K562 (cell line): Measurements from ENCODE around the gene PRPS2. TPM values are rescaled to one million over a fixed set of nuclear protein-coding genes. Genes with fewer than 3 reads are reported as not detected.

ENCODE experiments used
- ATAC-seq: fragments of 200-7000 bp; cut with Tn5 transposase; 3 replicates; pipeline ENCODE4 v1.9.1; 2020; ENCODE audit warnings: moderate library complexity
- BruUV-seq: library from RNA; stranded (reverse); fragments of 400-500 nt; replicated peaks from 2 replicates; lab custom pipeline; 2021; lab: Mats Ljungman, UMichigan
- CTCF ChIA-PET: fragments of 300-600 bp; formaldehyde crosslinking; extraction: SDS; loops from one replicate; lab custom pipeline; 2021; ENCODE audit warnings: low intra/inter-chr PET ratio; lab: Yijun Ruan, JAX
- POLR2A ChIA-PET: fragments of 300-600, 350-650 bp; sonication (Branson Sonifier 250); formaldehyde crosslinking; extraction: SDS; loops from one replicate; lab custom pipeline; 2021; ENCODE audit warnings: antibody characterized with exemption, inconsistent platforms; lab: Yijun Ruan, JAX
- DNase-seq, 4 experiments: peaks; one replicate each; pipeline versions ENCODE4 v3.0.0 to v3.0.0-alpha.2; 2011 to 2018; ENCODE audit warnings: low spot score in 3 of 4, mixed read lengths in 3 of 4; ENCODE audit errors: extremely low read depth in 1 of 4
- FAIRE-seq: peaks from 2 replicates; lab custom pipeline; 2011; peaks lifted over from hg19 to GRCh38; lab: Jason Lieb, UNC
- H2AFZ ChIP-seq: 2 replicates; pipeline ENCODE4 v1.6.0; 2011; ENCODE audit warnings: low read depth, low read length, control low read depth, inconsistent platforms
- H3K27ac ChIP-seq: fragments of 200-600 bp; 3 replicates; pipeline ENCODE4 v1.8.0; 2011; ENCODE audit warnings: low read depth, mild to moderate bottlenecking, control low read depth, inconsistent platforms, low read length, moderate library complexity, mixed read lengths; ENCODE audit errors: extremely low read depth
- H3K27me3 ChIP-seq, 2 experiments: fragments of 300-600 bp in 1 of 2; 2 replicates in 1 of 2; 3 replicates in 1 of 2; pipeline versions ENCODE4 v1.6.0 to v1.8.0; 2011; ENCODE audit warnings: inconsistent platforms in 2 of 2, low read length in 2 of 2, mild to moderate bottlenecking in 1 of 2, mixed read lengths in 1 of 2, moderate library complexity in 1 of 2; ENCODE audit not compliant: control insufficient read depth in 2 of 2, insufficient read depth in 2 of 2
- H3K36me3 ChIP-seq: fragments of 300-600 bp; 3 replicates; pipeline ENCODE4 v1.8.0; 2011; ENCODE audit warnings: mild to moderate bottlenecking, low read length, inconsistent platforms; ENCODE audit not compliant: control insufficient read depth, insufficient read depth
- H3K4me1 ChIP-seq, 2 experiments: fragments of 200-600 bp in 1 of 2; replicated peaks in 1 of 2; 2 replicates in 1 of 2; 3 replicates in 1 of 2; pipeline versions ENCODE4 v1.5.1 to v1.8.0; 2011; ENCODE audit warnings: inconsistent platforms in 2 of 2, low read length in 2 of 2, mild to moderate bottlenecking in 1 of 2, mixed read lengths in 1 of 2, moderate library complexity in 1 of 2; ENCODE audit not compliant: control insufficient read depth in 2 of 2, insufficient read depth in 2 of 2
- H3K4me2 ChIP-seq: 2 replicates; pipeline ENCODE4 v1.6.1; 2011; ENCODE audit warnings: low read length, control low read depth, inconsistent platforms, mixed read lengths; ENCODE audit not compliant: insufficient read depth
- H3K4me3 ChIP-seq: fragments of 200-600 bp; sonication (generic), shearing (Covaris generic); 2 replicates; pipeline ENCODE4 v1.5.1; 2016; ENCODE audit warnings: control low read depth, inconsistent platforms
- H3K79me2 ChIP-seq: fragments of 200-600 bp; 3 replicates; pipeline ENCODE4 v1.8.0; 2011; ENCODE audit warnings: low read length, inconsistent platforms; ENCODE audit not compliant: control insufficient read depth, insufficient read depth
- H3K9ac ChIP-seq, 2 experiments: 2 replicates each; pipeline versions ENCODE4 v1.6.0 to v1.6.1; 2011; ENCODE audit warnings: low read depth in 2 of 2, low read length in 2 of 2, control low read depth in 1 of 2, inconsistent platforms in 1 of 2, mild to moderate bottlenecking in 1 of 2, mixed read lengths in 1 of 2; ENCODE audit not compliant: insufficient read depth in 1 of 2
- H3K9me1 ChIP-seq: one replicate; pipeline ENCODE4 v1.6.0; 2011; ENCODE audit warnings: inconsistent platforms, mild to moderate bottlenecking, low read length, moderate library complexity; ENCODE audit not compliant: control insufficient read depth, insufficient read depth
- H3K9me3 ChIP-seq: replicated peaks from 2 replicates; pipeline ENCODE4 v1.5.1; 2011; ENCODE audit warnings: low read depth, low read length, inconsistent platforms; ENCODE audit not compliant: control insufficient read depth, insufficient read depth
- H4K20me1 ChIP-seq: replicated peaks from 2 replicates; pipeline ENCODE4 v1.6.1; 2011; ENCODE audit warnings: low read length, inconsistent platforms, mixed read lengths; ENCODE audit not compliant: control insufficient read depth, insufficient read depth
- CBFA2T2 ChIP-seq: fragments of 450-650 bp; conservative IDR thresholded peaks from 2 replicates; pipeline ENCODE4 v1.6.1; 2017; ENCODE audit warnings: mild to moderate bottlenecking
- CEBPB ChIP-seq: fragments of 450-650 bp; IDR thresholded peaks from 2 replicates; pipeline ENCODE4 v1.6.1; 2016; ENCODE audit warnings: missing genetic modification characterization, missing compliant biosample characterization
- CEBPG ChIP-seq, 3 experiments: fragments of 200-800 bp in 1 of 3; sonication (Bioruptor generic) in 1 of 3; sonication (generic) in 1 of 3; formaldehyde crosslinking in 1 of 3; IDR thresholded peaks in 2 of 3; conservative IDR thresholded peaks in 1 of 3; 2 replicates each; pipeline versions ENCODE4 v1.6.1 to v1.8.0; 2016 to 2022; ENCODE audit warnings: missing compliant biosample characterization in 2 of 3, missing genetic modification characterization in 2 of 3, mild to moderate bottlenecking in 1 of 3, missing genetic modification reagents in 1 of 3
- LCOR ChIP-seq: sonication (generic); formaldehyde crosslinking; IDR thresholded peaks from 2 replicates; pipeline ENCODE4 v1.8.0; 2022; ENCODE audit warnings: mild to moderate bottlenecking, missing genetic modification reagents
- NCOA1 ChIP-seq: fragments of 450-650 bp; IDR thresholded peaks from 2 replicates; pipeline ENCODE4 v1.6.1; 2016; ENCODE audit warnings: low read depth
- NCOR1 ChIP-seq: fragments of 450-650 bp; IDR thresholded peaks from 2 replicates; pipeline ENCODE4 v1.6.1; 2016; ENCODE audit warnings: mild to moderate bottlenecking, moderate library complexity
- NUFIP1 ChIP-seq: fragments of 450-650 bp; IDR thresholded peaks from 2 replicates; pipeline ENCODE4 v1.6.1; 2018; ENCODE audit not compliant: partially characterized antibody
- POLR2G ChIP-seq: fragments of 200-400 bp; formaldehyde crosslinking; IDR thresholded peaks from 2 replicates; pipeline ENCODE4 v1.6.1; 2017; ENCODE audit warnings: low read depth, mild to moderate bottlenecking, antibody characterized with exemption, low read length, moderate library complexity
- SMARCA5 ChIP-seq: fragments of 450-650 bp; IDR thresholded peaks from 2 replicates; pipeline ENCODE4 v1.6.1; 2016
- ZNF586 ChIP-seq: fragments of 450-650 bp; formaldehyde crosslinking; conservative IDR thresholded peaks from 2 replicates; pipeline ENCODE4 v1.4.0; 2020; ENCODE audit warnings: mild to moderate bottlenecking, moderate library complexity
- ZZZ3 ChIP-seq: fragments of 450-650 bp; IDR thresholded peaks from 2 replicates; pipeline ENCODE4 v1.6.1; 2016; ENCODE audit warnings: antibody characterized with exemption, mild to moderate bottlenecking, moderate library complexity
- WGBS: fragments of 100-300 bp; shearing (Covaris generic); methylation state at CpG from one replicate; pipeline ENCODE4 v1.1.6; 2016; ENCODE audit warnings: low coverage, mixed read lengths; ENCODE audit not compliant: insufficient coverage; ENCODE audit errors: missing lambda C conversion rate; 5-methylcytosine and 5-hydroxymethylcytosine counted together
- in situ Hi-C: fragments of 300-500 bp; cut with MboI; formaldehyde crosslinking; loops from 4 replicates; pipeline ENCODE4 v1.15.0; 2018; ENCODE audit warnings: inconsistent platforms, mixed read lengths
- intact Hi-C: fragments of 100-400 bp; cut with micrococcal nuclease; formaldehyde crosslinking; loops from 2 replicates; pipeline ENCODE4 v1.14.2; 2022
- polyA plus RNA-seq, 8 experiments: library from polyadenylated mRNA; depleted of rRNA in 4 of 8; stranded (reverse) in 5 of 8; unstranded in 3 of 8; fragments of >200 nt; fragmentation: Nextera tagmentation in 2 of 8; fragmentation: Illumina TruSeq in 1 of 8; extraction: Ambion mirVana in 2 of 8; extraction: Trizol in 1 of 8; gene quantifications; 2 replicates each; pipeline versions ENCODE4 v1.2.1 to v1.2.3, GENCODE V29; 2011 to 2014; ENCODE audit warnings: inconsistent platforms in 1 of 8, missing spikeins in 1 of 8
- total RNA-seq, 7 experiments: library from RNA; depleted of rRNA in 6 of 7; stranded (reverse); fragments of >200 nt in 6 of 7; fragmentation: Illumina TruSeq in 2 of 7; extraction: Trizol in 2 of 7; gene quantifications; 2 replicates each; pipeline versions ENCODE4 v1.2.1 to v1.2.3, GENCODE V29; 2011 to 2021; ENCODE audit warnings: low replicate concordance in 1 of 7
- TF ChIP-seq, protein P1 (sequence below): fragments of 250-450 bp; sonication (Bioruptor Pico); IDR thresholded peaks from 2 replicates; pipeline ENCODE4 v1.5.0; 2022; ENCODE audit warnings: mild to moderate bottlenecking
- TF ChIP-seq, protein P2 (sequence below), 2 experiments: fragments of 200-800 bp in 1 of 2; sonication (Bioruptor generic) in 1 of 2; sonication (generic) in 1 of 2; formaldehyde crosslinking in 1 of 2; IDR thresholded peaks in 1 of 2; conservative IDR thresholded peaks in 1 of 2; 2 replicates each; pipeline versions ENCODE4 v1.5.0 to v1.6.1; 2016 to 2020; ENCODE audit warnings: missing compliant biosample characterization in 1 of 2, missing genetic modification characterization in 1 of 2, missing genetic modification reagents in 1 of 2
- TF ChIP-seq, protein P3 (sequence below), 2 experiments: fragments of 450-650 bp in 1 of 2; sonication (generic) in 1 of 2; formaldehyde crosslinking in 1 of 2; IDR thresholded peaks in 1 of 2; conservative IDR thresholded peaks in 1 of 2; 2 replicates each; pipeline versions ENCODE4 v1.6.1 to v1.8.1; 2016 to 2023; ENCODE audit warnings: mild to moderate bottlenecking in 2 of 2, moderate library complexity in 2 of 2, inconsistent platforms in 1 of 2, missing genetic modification reagents in 1 of 2
- TF ChIP-seq, protein P4 (sequence below): fragments of 450-650 bp; formaldehyde crosslinking; IDR thresholded peaks from 2 replicates; pipeline ENCODE4 v1.4.0; 2022; ENCODE audit warnings: missing genetic modification characterization

Gene PRPS2
- total and polyA plus RNA-seq, 9 of the 15 experiments (the other 6 are each of a cell fraction or from before 2014, with no cell fraction given): 50.3 to 85.0 (median 62.1) TPM

DNA sequence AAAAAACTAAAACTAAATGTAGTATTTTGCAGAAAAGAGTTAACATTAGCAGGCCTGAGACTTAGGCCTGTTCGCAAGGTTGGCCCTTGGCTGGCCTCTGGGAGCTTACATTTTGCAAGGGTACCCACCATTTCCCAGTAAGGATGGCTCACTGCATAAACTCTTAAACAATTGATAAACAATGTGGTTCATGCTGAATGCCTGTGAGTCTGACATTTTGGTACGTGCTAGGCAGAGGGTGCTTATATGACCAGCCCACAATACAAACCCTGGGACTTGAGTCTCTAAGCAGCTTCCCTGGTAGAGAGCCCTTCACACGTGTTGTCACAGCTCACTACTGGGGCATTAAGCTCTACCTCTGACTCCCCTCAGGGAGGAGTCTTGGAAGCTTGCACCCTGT lies 7.4 kb downstream of the PRPS2 start (continued):
- TF ChIP-seq CBFA2T2 (no peak), POLR2G (no peak), NCOA1 (no peak)
- TF ChIP-seq, protein P1, sequence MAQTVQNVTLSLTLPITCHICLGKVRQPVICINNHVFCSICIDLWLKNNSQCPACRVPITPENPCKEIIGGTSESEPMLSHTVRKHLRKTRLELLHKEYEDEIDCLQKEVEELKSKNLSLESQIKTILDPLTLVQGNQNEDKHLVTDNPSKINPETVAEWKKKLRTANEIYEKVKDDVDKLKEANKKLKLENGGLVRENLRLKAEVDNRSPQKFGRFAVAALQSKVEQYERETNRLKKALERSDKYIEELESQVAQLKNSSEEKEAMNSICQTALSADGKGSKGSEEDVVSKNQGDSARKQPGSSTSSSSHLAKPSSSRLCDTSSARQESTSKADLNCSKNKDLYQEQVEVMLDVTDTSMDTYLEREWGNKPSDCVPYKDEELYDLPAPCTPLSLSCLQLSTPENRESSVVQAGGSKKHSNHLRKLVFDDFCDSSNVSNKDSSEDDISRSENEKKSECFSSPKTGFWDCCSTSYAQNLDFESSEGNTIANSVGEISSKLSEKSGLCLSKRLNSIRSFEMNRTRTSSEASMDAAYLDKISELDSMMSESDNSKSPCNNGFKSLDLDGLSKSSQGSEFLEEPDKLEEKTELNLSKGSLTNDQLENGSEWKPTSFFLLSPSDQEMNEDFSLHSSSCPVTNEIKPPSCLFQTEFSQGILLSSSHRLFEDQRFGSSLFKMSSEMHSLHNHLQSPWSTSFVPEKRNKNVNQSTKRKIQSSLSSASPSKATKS (CRISPR knock-in tag): no peak
- TF ChIP-seq, protein P2, sequence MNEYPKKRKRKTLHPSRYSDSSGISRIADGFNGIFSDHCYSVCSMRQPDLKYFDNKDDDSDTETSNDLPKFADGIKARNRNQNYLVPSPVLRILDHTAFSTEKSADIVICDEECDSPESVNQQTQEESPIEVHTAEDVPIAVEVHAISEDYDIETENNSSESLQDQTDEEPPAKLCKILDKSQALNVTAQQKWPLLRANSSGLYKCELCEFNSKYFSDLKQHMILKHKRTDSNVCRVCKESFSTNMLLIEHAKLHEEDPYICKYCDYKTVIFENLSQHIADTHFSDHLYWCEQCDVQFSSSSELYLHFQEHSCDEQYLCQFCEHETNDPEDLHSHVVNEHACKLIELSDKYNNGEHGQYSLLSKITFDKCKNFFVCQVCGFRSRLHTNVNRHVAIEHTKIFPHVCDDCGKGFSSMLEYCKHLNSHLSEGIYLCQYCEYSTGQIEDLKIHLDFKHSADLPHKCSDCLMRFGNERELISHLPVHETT (CRISPR knock-in tag; conservative IDR thresholded peaks at IDR 0.05 in 1 of 2, IDR thresholded peaks at IDR 0.05 in 1 of 2): no peak

DNA sequence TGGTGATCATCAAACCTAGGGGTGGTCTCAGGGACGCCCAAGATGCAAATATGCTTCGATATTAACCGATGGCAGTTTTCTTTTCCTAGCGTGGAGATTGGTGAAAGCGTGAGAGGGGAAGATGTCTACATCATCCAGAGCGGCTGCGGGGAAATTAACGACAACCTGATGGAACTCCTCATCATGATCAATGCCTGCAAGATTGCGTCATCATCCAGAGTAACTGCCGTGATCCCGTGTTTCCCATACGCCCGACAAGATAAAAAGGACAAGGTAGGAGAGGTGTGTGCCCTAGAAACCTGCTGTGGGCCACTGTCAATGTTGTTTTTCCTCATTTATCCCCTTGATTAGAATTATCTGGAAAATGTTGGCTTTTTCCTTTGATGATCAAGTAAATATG lies 7.9 kb downstream of the PRPS2 start:
- intact Hi-C loops: no loop called here
- DNase-seq (no peak), ATAC-seq (no peak), FAIRE-seq (no peak)
- no peak overlapping the region for H3K4me3 ChIP-seq
- H3K9me1 ChIP-seq: no peaks in the 10 kb centered on the region
- no peaks in the 10 kb centered on the region for H3K27me3 ChIP-seq
- H3K9me3 ChIP-seq: no peaks in the 10 kb centered on the region
- no peak overlapping the region for H3K27ac ChIP-seq
- no TSS peak for BruUV-seq
- no peaks in the 10 kb centered on the region for H3K4me1 ChIP-seq
- no peak overlapping the region for H3K4me2 ChIP-seq
- H4K20me1 ChIP-seq: no peaks in the 10 kb centered on the region; the same call in 1 of the 2 replicates
- no peak overlapping the region for H2AFZ ChIP-seq
- ChIA-PET POLR2A (interaction anchor here (0.7 kb wide), 1 partner anchor 674 kb away, joined by 3 read pairs; no protein-coding TSS in a partner anchor), CTCF (no interaction called here)
- H3K79me2 ChIP-seq: peaks cover 25% of the 10 kb centered on the region
- no peak overlapping the region for H3K9ac ChIP-seq
- peaks cover 87% of the 10 kb centered on the region for H3K36me3 ChIP-seq
- in situ Hi-C loops: no loop called here
- WGBS: 94% methylated on average over 10 of the region's 13 CpGs
- TF ChIP-seq, protein P3, sequence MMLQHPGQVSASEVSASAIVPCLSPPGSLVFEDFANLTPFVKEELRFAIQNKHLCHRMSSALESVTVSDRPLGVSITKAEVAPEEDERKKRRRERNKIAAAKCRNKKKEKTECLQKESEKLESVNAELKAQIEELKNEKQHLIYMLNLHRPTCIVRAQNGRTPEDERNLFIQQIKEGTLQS (IDR thresholded peaks at IDR 0.05): peak; percentile 35
- TF ChIP-seq, protein P3 (CRISPR knock-in tag; conservative IDR thresholded peaks at IDR 0.05): no peak
- no peak for TF ChIP-seq ZZZ3
- TF ChIP-seq, protein P4, sequence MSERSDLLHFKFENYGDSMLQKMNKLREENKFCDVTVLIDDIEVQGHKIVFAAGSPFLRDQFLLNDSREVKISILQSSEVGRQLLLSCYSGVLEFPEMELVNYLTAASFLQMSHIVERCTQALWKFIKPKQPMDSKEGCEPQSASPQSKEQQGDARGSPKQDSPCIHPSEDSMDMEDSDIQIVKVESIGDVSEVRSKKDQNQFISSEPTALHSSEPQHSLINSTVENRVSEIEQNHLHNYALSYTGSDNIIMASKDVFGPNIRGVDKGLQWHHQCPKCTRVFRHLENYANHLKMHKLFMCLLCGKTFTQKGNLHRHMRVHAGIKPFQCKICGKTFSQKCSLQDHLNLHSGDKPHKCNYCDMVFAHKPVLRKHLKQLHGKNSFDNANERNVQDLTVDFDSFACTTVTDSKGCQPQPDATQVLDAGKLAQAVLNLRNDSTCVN (CRISPR knock-in tag): no peak
- no peak for TF ChIP-seq LCOR (CRISPR knock-in tag)
- no peak for TF ChIP-seq SMARCA5
- TF ChIP-seq ZNF586 (CRISPR knock-in tag): no peak
- peak; percentile 21; the same call in 1 of the 2 replicates for TF ChIP-seq CEBPB (tag)
- TF ChIP-seq CEBPG (CRISPR knock-in tag; IDR thresholded peaks at IDR 0.05): no peak
- peak in 1 of 2 experiments; percentile 28; a peak in 1 of 4 replicates for TF ChIP-seq CEBPG (tag; conservative IDR thresholded peaks at IDR 0.05 in 1 of 2, IDR thresholded peaks at IDR 0.05 in 1 of 2)
- no peak for TF ChIP-seq NUFIP1
- TF ChIP-seq NCOR1: no peak
